ENCODE results near the gene PRKG2.
"Not testable (repeated sequence)": the region's sequence is repeated elsewhere in the genome, so short reads cannot be mapped to it uniquely, and the experiment has no call there.

The PRKG2 gene
- total RNA-seq: 0.13 to 2.8 reads per million in 2 experiments

- DNase-seq (ENCODE audit: low read depth): no peak
Observed at GRCh38 chr4:81214881-81215868, at the start of gene PRKG2. TSS of gene PRKG2 (minus strand) at chr4:81215222. CDS start at chr4:81205047, 10,175 bp downstream.

DNA sequence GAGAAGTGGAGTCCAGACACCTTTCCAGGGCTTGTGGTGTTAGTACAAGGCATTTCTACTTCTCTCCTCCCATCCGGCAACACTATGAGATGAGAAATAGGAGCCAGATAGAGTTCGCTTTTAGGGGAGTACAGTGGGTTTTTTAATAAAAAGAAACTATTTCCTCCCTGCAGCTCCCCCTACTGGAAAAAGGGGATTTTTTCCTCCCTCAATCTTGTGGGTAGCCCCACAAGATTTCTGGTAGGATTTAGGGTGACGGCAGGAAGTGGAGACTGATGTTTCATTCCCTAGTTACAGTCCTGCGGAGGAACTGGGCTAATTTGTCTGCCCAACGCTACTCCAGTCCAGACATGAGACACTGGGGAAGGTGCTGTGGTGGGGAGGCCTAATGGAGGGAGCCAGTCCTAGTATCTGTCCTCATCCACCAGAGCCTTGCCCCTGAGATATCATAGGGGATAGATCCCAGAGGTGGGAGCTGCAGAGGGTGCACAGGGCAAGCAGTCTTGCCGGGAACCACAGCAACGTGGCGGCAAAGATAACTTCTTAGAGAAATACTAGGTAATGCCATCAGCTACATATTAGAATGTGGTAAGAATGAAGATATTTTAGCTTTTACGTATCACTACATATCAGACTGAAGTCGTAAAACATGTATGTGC is 45.5 kb upstream of the PRKG2 start:
- DNase-seq (ENCODE audit: low read depth): no peak

GRCh38 chr4:81258841-81259550 is 44.0 kb upstream of the PRKG2 start:
- DNase-seq (ENCODE audit: low read depth): no peak

DNA sequence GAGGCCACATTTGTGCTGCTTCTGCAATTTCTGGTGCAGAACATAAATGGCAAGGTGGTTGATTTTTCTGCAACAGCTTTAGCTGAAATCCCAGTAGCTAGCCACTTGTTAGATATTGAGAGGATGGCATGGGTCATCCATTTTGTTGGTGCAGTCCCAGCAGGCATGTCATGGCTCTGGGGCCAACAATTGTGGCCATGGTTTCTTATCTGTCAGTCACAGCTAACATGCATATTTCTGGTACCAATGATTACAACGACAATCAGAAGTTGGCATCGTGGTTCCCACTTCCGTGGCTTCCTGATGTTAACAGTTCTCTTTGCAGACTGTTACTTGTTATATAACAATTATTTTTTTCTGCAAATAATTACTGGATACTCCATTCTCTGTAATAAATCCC is 42.8 kb upstream of the PRKG2 start:
- no peak for DNase-seq (ENCODE audit: low read depth)

DNA sequence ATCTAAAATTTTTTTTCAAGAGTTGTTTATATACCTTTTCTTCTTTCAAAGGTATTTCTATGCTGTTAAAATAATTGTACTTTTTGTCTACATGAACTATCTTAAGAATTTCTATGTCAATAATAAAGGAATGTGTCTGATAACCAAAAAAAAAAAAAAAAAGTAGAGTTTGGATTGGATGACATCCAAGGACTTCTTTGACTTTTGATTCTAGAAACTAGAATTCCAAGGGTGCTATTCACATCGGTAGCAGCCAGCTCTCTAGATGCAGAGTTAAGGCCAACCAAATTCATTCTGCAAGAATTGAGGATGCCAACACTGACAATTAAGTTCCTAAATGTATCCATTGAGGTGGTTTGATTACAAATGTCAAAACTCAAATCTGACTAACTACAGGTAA is 42.0 kb upstream of the PRKG2 start:
- no peak for DNase-seq (ENCODE audit: low read depth)

DNA sequence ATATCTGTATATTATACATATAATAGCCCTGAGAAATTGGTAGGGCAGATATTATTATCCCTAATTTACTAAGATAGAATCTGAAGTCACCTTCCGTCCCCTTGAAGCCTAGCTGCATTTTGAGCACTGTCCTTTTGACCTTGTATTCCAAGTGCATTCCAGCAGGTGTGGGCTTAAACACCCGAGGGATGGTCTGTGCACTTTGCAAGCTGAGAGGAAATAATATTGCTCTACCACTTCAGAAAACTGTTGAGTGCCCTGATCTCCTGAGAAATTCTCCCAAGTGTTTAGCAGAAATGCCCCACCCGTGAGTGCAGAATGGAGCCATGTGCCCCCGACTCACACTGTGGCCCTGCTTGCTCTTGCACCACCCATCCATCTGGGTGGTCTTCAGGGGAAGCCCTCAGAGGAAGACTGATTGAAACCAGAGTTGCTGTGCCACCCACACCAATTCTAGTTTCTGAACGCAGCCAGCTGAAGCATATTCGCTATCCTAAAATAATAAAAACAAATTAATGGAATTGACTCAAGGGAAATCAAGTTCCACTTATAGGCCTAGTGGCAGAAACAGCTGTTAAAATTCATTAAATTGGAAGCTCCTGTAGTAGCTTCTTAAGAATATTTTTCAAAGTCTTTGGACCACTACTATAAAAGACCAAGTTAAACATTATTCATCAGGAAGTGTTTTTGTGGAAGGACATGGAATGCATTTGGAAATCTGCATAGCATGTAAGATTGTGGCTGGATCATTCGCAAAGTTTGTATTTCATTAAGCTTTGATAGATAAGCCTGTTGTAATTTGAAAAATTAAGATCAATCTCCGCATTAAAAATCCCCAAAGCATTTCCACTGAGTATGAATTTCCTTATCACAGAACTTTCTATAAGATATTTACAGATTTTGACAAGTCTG is 41.3 kb upstream of the PRKG2 start:
- DNase-seq (ENCODE audit: low read depth): no peak

- DNase-seq (ENCODE audit: low read depth): no peak
Observed at GRCh38 chr4:81255524-81255923, 40.5 kb upstream of the PRKG2 start.

DNA sequence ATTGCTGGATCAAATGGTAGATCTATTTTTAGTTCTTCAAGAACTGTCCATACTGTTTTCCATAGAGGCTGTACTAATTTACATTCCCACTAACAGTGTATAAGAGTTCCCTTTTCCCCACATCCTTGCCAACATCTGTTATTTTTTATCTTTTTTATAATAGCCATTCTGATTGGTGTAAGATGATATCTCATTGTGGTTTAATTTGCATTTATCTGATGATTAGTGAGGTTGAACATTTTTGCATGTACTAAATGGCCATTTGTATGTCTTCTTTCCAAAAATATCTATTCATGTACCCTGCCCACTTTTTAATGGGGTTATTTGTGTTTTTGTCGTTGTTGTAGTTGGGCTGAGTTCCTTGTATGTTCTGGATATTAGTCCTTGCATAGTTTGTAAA is 35.4 kb upstream of the PRKG2 start:
- DNase-seq (ENCODE audit: low read depth): no peak

DNA sequence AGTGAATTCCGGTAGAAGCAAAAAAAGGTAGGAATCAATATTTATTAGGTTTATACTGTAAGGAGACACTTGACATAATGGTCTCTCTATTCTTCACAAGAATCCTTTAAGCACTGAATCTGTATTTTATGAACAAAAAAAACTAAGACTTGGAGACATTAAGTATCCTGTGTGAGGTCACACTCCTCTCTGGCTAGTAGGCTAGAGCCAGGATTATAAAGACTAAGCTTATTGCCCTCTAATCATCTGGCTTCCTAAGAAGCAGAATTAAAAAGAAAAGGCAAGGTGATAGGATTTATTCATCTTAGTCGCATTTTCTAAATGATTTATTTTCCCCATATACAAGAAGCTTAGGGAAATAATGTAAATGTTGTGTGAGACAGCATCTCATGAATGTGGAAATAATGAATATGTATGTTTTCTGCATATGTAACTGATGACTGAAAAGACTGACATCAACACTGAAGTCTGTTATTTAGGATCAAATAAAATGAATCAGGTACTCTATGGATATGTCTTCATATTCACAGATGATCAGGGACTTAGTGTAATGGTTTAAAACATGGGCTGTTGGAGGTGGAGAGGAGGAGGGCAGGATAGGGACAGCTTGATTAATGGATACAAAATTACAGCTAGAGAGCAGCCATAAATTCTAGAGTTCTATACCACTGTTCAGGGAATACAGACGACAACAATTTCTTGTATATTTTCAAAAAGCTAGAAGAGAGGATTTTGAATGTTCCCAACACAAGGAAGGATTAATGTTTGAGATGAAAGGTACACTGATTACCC is 30.4 kb upstream of the PRKG2 start:
- no peak for DNase-seq (ENCODE audit: low read depth)

GRCh38 chr4:81237791-81238190 is 22.8 kb upstream of the PRKG2 start:
- no peak for DNase-seq (ENCODE audit: low read depth)

- DNase-seq (ENCODE audit: low read depth): no peak
Observed at GRCh38 chr4:81235982-81236749, 21.1 kb upstream of the PRKG2 start.

DNA sequence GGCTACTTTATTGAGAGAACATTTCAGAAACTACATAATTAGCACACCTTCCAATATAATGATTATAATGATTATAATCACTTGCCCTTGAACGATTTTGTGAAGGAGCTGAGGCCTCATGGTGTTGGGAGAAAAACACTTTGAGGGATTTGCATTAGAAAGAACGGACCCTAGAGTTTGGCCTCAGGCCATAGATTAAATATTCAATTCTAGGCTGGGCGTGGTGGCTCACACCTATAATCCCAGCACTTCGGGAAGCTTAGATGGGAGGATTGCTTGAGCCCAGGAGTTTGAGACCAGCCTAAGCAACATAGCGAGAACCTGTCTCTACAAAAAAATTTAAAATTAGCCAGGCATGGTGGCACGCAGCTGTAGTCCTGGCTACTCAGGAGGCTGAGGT is 12.9 kb upstream of the PRKG2 start:
- DNase-seq (ENCODE audit: low read depth): no peak

GRCh38 chr4:81227138-81227537 is 12.1 kb upstream of the PRKG2 start:
- no peak for DNase-seq (ENCODE audit: low read depth)

DNA sequence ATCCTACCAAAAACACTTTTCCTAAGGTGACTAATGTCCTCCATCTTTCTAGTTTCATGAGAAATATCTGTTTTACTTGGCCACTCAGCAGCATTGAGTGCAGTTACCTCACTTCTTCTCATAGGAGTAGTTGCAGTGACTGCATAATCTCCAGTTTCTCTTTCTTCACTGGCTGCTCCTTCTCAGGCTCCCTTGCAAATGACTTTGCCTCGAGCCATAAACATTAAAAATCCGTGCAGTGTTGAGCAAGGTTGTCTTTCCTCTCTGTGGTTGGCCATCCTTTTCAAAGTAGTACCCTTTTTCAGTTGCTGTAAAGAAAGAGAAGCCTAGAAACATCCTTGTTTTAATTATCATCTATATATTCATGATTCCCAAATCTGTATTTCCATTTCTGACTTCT is 10.2 kb upstream of the PRKG2 start:
- no peak for DNase-seq (ENCODE audit: low read depth)

GRCh38 chr4:81222082-81222472 is 7.1 kb upstream of the PRKG2 start:
- not testable (repeated sequence) for DNase-seq (ENCODE audit: low read depth)

GRCh38 chr4:81221303-81222081 is 6.5 kb upstream of the PRKG2 start:
- no peak for DNase-seq (ENCODE audit: low read depth)

GRCh38 chr4:81220271-81220670 is 5.2 kb upstream of the PRKG2 start:
- DNase-seq (ENCODE audit: low read depth): no peak

- DNase-seq (ENCODE audit: low read depth): no peak
Observed at GRCh38 chr4:81218206-81218605, 3.2 kb upstream of the PRKG2 start.

DNA sequence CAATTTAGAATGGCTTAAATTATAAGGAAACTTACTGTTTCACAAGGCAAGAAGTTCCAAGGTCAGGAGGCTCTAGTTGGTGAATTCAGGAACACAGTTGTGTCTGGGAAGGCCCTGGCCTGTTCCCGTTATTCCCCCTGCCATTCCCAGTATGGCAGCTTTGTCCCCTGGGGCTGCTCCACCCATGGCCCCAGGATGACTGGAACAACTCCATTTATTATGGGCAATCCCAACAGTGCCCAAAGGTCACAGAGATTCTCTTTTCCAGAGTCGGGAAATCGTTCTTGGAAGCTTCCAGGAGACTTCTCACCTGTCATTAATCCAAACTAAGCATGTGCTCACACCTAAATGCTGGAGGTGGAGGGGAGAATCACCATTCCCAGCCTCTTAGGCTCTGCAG is 2.8 kb upstream of the PRKG2 start:
- no peak for DNase-seq (ENCODE audit: low read depth)
